Muscle of leg (tissue), 16 donors: Measurements from ENCODE around the gene NTF3. TPM values are rescaled to one million over a fixed set of nuclear protein-coding genes. Genes with fewer than 3 reads are reported as not detected.

Experiments used
- DNase-seq: peaks from one replicate; pipeline ENCODE4 v3.0.0; 2013
- H3K27ac ChIP-seq: one replicate; pipeline ENCODE4 v1.5.1; 2013; ENCODE audit warnings: mild to moderate bottlenecking, low read length, control low read depth
- H3K27me3 ChIP-seq: one replicate; pipeline ENCODE4 v1.6.1; 2013; ENCODE audit warnings: low read length; ENCODE audit not compliant: control insufficient read depth, insufficient read depth
- H3K36me3 ChIP-seq: one replicate; pipeline ENCODE4 v1.6.1; 2013; ENCODE audit warnings: low read length; ENCODE audit not compliant: control insufficient read depth, insufficient read depth
- H3K4me1 ChIP-seq: one replicate; pipeline ENCODE4 v1.6.1; 2013; ENCODE audit warnings: low read length; ENCODE audit not compliant: control insufficient read depth, insufficient read depth
- H3K4me3 ChIP-seq: one replicate; pipeline ENCODE4 v1.5.1; 2013; ENCODE audit warnings: low read length, control low read depth
- H3K9me3 ChIP-seq: replicated peaks from 2 replicates; pipeline ENCODE4 v1.6.1; 2013; ENCODE audit warnings: low read depth, low read length; ENCODE audit not compliant: control insufficient read depth
- WGBS: methylation state at CpG from one replicate; pipeline ENCODE4 v1.1.5; 2013; ENCODE audit warnings: missing lambda C conversion rate; ENCODE audit not compliant: insufficient coverage; 5-methylcytosine and 5-hydroxymethylcytosine counted together
- long read RNA-seq, 11 donors: transcript quantifications; one replicate each; lab custom pipeline, GENCODE V29; 2026
- polyA plus RNA-seq, 8 donors: library from polyadenylated mRNA; unstranded; fragments of 120-200 nt; gene quantifications; one replicate each; pipeline versions ENCODE4 v1.2.1 to v1.2.3, GENCODE V29; 2013; ENCODE audit warnings: inconsistent platforms in 1 of 8, low replicate concordance in 1 of 8; ENCODE audit not compliant: insufficient read length in 8 of 8, insufficient read depth in 1 of 8
- total RNA-seq: library from RNA; stranded (reverse); fragments of 120-200 nt; gene quantifications from one replicate; pipeline ENCODE4 v1.2.4, GENCODE V29; 2013

NTF3 gene
- 2.2 TPM for total RNA-seq
- 1 to 10 TPM; 2.0 to 7.3 (median 4.3) TPM for polyA plus RNA-seq
- long read RNA-seq, donor 1, partial matches to known transcripts = 0 of 4 reads
- long read RNA-seq, donor 1, other reads (novel, unspliced or antisense) = 0 of 4 reads
- long read RNA-seq, donor 2 = 0 reads
- long read RNA-seq, donor 3, partial matches to known transcripts = 0 of 1 reads
- long read RNA-seq, donor 3, other reads (novel, unspliced or antisense) = 0 of 1 reads
- long read RNA-seq, donor 4, partial matches to known transcripts = 0 of 1 reads
- long read RNA-seq, donor 4, other reads (novel, unspliced or antisense) = 0 of 1 reads
- long read RNA-seq, donor 5, transcript NTF3-202 (2 exons, 1,336 nt) = minor isoform, 7 of 15 reads
- long read RNA-seq, donor 5, transcript NTF3-201 (1 exons, 1,028 nt) = major isoform, 8 of 15 reads
- long read RNA-seq, donor 5, partial matches to known transcripts = 0 of 15 reads
- long read RNA-seq, donor 5, other reads (novel, unspliced or antisense) = 0 of 15 reads
- long read RNA-seq, donor 6, partial matches to known transcripts = 0 of 3 reads
- long read RNA-seq, donor 6, other reads (novel, unspliced or antisense) = 0 of 3 reads
- long read RNA-seq, donor 7, partial matches to known transcripts = 0 of 1 reads
- long read RNA-seq, donor 7, other reads (novel, unspliced or antisense) = 0 of 1 reads
- long read RNA-seq, donor 8, transcript NTF3-201 (1 exons, 1,028 nt) = major isoform, 6 of 9 reads
- long read RNA-seq, donor 8, partial matches to known transcripts = 0 of 9 reads
- long read RNA-seq, donor 8, other reads (novel, unspliced or antisense) = 0 of 9 reads
- long read RNA-seq, donor 9, partial matches to known transcripts = 0 of 3 reads
- long read RNA-seq, donor 9, other reads (novel, unspliced or antisense) = 0 of 3 reads
- long read RNA-seq, donor 10, partial matches to known transcripts = 0 of 5 reads
- long read RNA-seq, donor 10, other reads (novel, unspliced or antisense) = 0 of 5 reads
- long read RNA-seq, donor 11, partial matches to known transcripts = 0 of 3 reads
- long read RNA-seq, donor 11, other reads (novel, unspliced or antisense) = 0 of 3 reads

GRCh38 chr12:5432011-5432400 lies at the start of gene NTF3:
Gene NTF3 (plus strand): TSS chr12:5432108. CDS start chr12:5432325, 217 bp downstream.
- H3K4me1 ChIP-seq = peaks cover 57% of the 10 kb centered on the region
- H3K27ac ChIP-seq = peak within 1 kb of the TSS; percentile 17
- H3K27me3 ChIP-seq = peaks cover 57% of the 10 kb centered on the region
- peak; percentile 77 for DNase-seq
- 0% methylated on average over 12 of the region's 34 CpGs for WGBS
- H3K4me3 ChIP-seq = peak within 1 kb of the TSS; percentile 64
- H3K36me3 ChIP-seq = no peaks in the 10 kb centered on the region
- H3K9me3 ChIP-seq = no peaks in the 10 kb centered on the region

- WGBS = 28% methylated on average over 2 of the region's 4 CpGs
- no peak overlapping the region for H3K4me3 ChIP-seq
- no peaks in the 10 kb centered on the region for H3K36me3 ChIP-seq
- no peaks in the 10 kb centered on the region for H3K27me3 ChIP-seq
- no peaks in the 10 kb centered on the region for H3K9me3 ChIP-seq
- H3K27ac ChIP-seq = no peak overlapping the region
- peaks cover 13% of the 10 kb centered on the region for H3K4me1 ChIP-seq
- DNase-seq = no peak
Measured at GRCh38 chr12:5384015-5384414, 47.9 kb upstream of the NTF3 start.

GRCh38 chr12:5388581-5389535 lies 43.0 kb upstream of the NTF3 start:
- Histone ChIP-seq H3K4me3 (no peak overlapping the region), H3K27me3 (no peaks in the 10 kb centered on the region), H3K9me3 (no peaks in the 10 kb centered on the region), H3K27ac (no peak overlapping the region), H3K36me3 (no peaks in the 10 kb centered on the region), H3K4me1 (no peaks in the 10 kb centered on the region)
- no peak for DNase-seq
- 80% methylated on average over 1 of the region's 5 CpGs for WGBS

- DNase-seq = no peak
- 100% methylated on average over 1 of the region's 6 CpGs for WGBS
- Histone ChIP-seq H3K4me1 (no peaks in the 10 kb centered on the region), H3K9me3 (no peaks in the 10 kb centered on the region), H3K27me3 (no peaks in the 10 kb centered on the region), H3K4me3 (no peak overlapping the region), H3K36me3 (no peaks in the 10 kb centered on the region), H3K27ac (no peak overlapping the region)
Measured at GRCh38 chr12:5390174-5390799, 41.6 kb upstream of the NTF3 start.

GRCh38 chr12:5391653-5392052 lies 40.3 kb upstream of the NTF3 start:
- peaks cover 9% of the 10 kb centered on the region for H3K4me1 ChIP-seq
- no peak overlapping the region for H3K27ac ChIP-seq
- DNase-seq = no peak
- no CpG with 5 or more reads among the region's 2 CpGs for WGBS
- no peaks in the 10 kb centered on the region for H3K36me3 ChIP-seq
- H3K9me3 ChIP-seq = no peaks in the 10 kb centered on the region
- no peak overlapping the region for H3K4me3 ChIP-seq
- peaks cover 2% of the 10 kb centered on the region for H3K27me3 ChIP-seq

- DNase-seq = no peak
Measured at GRCh38 chr12:5392961-5393360, 38.9 kb upstream of the NTF3 start.

GRCh38 chr12:5395443-5396271 lies 36.3 kb upstream of the NTF3 start:
- Histone ChIP-seq H3K27me3 (peaks cover 4% of the 10 kb centered on the region), H3K9me3 (no peaks in the 10 kb centered on the region), H3K27ac (no peak overlapping the region), H3K36me3 (no peaks in the 10 kb centered on the region), H3K4me3 (no peak overlapping the region), H3K4me1 (peaks cover 9% of the 10 kb centered on the region)
- DNase-seq = peak; percentile 23
- WGBS = 18% methylated on average over 3 of the region's 13 CpGs

More at GRCh38 chr12:5392961-5393360, 38.9 kb upstream of the NTF3 start:
- no peak overlapping the region for H3K27ac ChIP-seq
- no peaks in the 10 kb centered on the region for H3K36me3 ChIP-seq
- H3K4me1 ChIP-seq = peaks cover 9% of the 10 kb centered on the region
- H3K4me3 ChIP-seq = no peak overlapping the region
- WGBS = 66% methylated on average over 3 of the region's 5 CpGs
- peaks cover 4% of the 10 kb centered on the region for H3K27me3 ChIP-seq
- H3K9me3 ChIP-seq = no peaks in the 10 kb centered on the region

- Histone ChIP-seq H3K9me3 (no peaks in the 10 kb centered on the region), H3K27me3 (peaks cover 4% of the 10 kb centered on the region), H3K36me3 (no peaks in the 10 kb centered on the region), H3K4me3 (no peak overlapping the region), H3K4me1 (peaks cover 9% of the 10 kb centered on the region), H3K27ac (no peak overlapping the region)
- no peak for DNase-seq
- WGBS = 100% methylated on average over 1 of the region's 1 CpG
Measured at GRCh38 chr12:5396541-5396940, 35.4 kb upstream of the NTF3 start.
